KOPT-K1 (cell line): ENCODE measurements around the gene LYPD6.

Experiments used
- H3K27ac ChIP-seq: fragments of 200-600 bp; sonication (generic); 2 replicates; pipeline ENCODE4 v1.5.1; 2016; ENCODE audit warnings: antibody characterized with exemption, mild to moderate bottlenecking, low read depth, low read length; ENCODE audit not compliant: poor library complexity, severe bottlenecking
- H3K36me3 ChIP-seq: fragments of 200-600 bp; sonication (generic); 2 replicates; pipeline ENCODE4 v1.5.1; 2017; ENCODE audit warnings: antibody characterized with exemption, mild to moderate bottlenecking, low read length, moderate library complexity; ENCODE audit not compliant: insufficient read depth
- H3K9me3 ChIP-seq: fragments of 200-600 bp; sonication (generic); 2 replicates; pipeline ENCODE4 v1.5.1; 2017; ENCODE audit warnings: antibody characterized with exemption, low read length, mild to moderate bottlenecking; ENCODE audit not compliant: insufficient read depth, poor library complexity, severe bottlenecking

The LYPD6 gene

GRCh38 chr2:149442346-149442745, 112.0 kb downstream of the LYPD6 start:
- Histone ChIP-seq H3K9me3 (no peaks in the 10 kb centered on the region), H3K27ac (no peak overlapping the region), H3K36me3 (no peaks in the 10 kb centered on the region)

GRCh38 chr2:149443150-149443549, 112.8 kb downstream of the LYPD6 start:
- no peaks in the 10 kb centered on the region for H3K36me3 ChIP-seq
- H3K9me3 ChIP-seq = no peaks in the 10 kb centered on the region
- no peak overlapping the region for H3K27ac ChIP-seq

GRCh38 chr2:149446748-149447147, 116.4 kb downstream of the LYPD6 start:
- H3K36me3 ChIP-seq = no peaks in the 10 kb centered on the region
- no peaks in the 10 kb centered on the region for H3K9me3 ChIP-seq
- H3K27ac ChIP-seq = no peak overlapping the region

DNA sequence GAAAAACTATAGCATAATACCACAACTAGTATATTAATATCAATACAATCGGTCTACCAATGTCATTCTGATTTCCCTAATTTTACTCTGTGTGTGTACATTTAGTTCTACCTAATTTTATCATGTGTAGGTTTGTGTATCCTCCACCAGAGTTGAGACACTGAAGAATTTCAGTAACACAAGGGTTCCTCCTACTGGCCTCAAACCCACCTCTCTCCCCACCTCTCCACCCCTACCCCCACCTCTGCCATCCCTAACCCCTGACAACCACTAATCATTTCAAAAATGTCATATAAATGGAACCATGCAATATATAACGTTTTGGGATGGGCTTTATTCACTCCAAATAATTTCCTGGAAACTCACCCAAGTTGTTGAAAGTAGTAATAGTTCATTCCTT, 117.9 kb downstream of the LYPD6 start:
- Histone ChIP-seq H3K36me3 (no peaks in the 10 kb centered on the region), H3K9me3 (no peaks in the 10 kb centered on the region), H3K27ac (no peak overlapping the region)

GRCh38 chr2:149449017-149449416, 118.6 kb downstream of the LYPD6 start:
- no peaks in the 10 kb centered on the region for H3K36me3 ChIP-seq
- H3K27ac ChIP-seq = no peak overlapping the region
- no peaks in the 10 kb centered on the region for H3K9me3 ChIP-seq

DNA sequence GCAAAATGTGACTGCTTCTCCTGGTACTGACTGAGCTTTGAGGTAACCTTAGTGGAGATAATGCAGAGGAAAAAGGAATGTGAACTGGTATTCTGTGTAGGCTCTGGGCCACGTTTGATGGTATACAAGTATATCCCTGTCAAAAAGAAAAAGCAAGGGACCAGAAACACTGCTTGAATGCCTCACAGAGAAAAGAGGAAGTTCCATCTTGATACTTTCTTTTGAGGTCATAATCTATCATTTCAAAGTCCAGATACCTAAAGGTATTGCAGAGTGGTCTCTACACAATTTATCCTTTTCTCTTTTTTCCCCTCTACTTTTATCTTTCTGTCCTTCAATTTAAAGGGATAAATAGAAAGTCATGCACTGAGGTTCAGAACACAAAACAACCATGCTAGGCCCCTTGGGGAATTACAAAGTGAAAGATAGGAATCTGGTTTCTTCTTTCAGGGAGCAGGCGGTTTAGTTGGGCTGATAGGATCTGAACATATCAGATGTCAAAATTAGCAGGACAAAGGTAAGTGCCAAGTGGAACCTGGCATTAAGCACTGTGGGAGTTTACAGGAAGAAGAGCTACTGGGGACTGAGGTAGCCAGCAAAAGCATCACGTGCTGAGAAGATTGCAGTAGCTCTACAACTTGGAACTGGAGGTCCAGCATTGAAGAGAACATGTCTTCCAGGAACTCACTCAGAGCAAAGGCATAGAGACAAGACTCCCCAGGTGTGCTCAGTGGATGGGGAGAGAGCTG, 121.2 kb downstream of the LYPD6 start:
- H3K36me3 ChIP-seq = no peaks in the 10 kb centered on the region
- H3K9me3 ChIP-seq = no peaks in the 10 kb centered on the region
- H3K27ac ChIP-seq = no peak overlapping the region

DNA sequence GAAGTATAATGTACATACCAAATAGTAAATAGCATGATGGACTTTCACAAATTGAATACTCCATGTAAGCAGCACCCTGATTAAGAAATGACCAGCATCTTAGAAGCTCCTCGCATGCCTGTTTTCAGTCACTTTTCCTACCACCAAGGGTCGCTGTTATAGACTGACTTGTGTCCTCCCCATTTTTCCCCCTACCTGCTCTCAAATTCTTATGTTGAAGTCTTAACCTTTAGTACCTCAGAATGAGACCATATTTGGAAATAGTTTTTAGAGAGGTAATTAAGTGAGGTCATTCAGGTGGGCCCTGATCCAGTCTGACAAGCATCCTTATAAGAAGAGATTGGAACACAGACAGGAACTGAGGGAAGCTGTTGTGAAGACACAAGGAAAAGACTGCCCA, 125.9 kb downstream of the LYPD6 start:
- Histone ChIP-seq H3K27ac (no peak overlapping the region), H3K9me3 (no peaks in the 10 kb centered on the region)

DNA sequence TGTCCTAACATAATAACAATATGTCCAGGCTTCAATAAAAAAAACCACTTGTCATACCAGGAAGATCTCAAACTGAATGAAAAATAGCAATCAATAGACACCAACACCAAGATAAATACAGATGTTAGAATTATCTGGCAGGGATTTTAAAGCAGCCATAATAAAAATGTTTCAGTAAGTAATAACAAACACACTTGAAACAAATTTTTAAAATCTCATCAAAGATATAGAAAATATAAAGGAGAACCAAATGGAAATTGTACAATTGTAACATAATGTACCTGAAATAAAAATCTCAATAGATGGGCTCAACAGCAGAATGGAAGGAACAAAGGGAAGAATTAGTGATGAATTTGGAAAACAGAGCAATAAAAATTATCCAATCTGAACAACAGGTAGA, 128.1 kb downstream of the LYPD6 start:
- Histone ChIP-seq H3K36me3 (no peaks in the 10 kb centered on the region), H3K27ac (no peak overlapping the region), H3K9me3 (peaks cover 6% of the 10 kb centered on the region)

More for the DNA sequence above, 125.9 kb downstream of the LYPD6 start:
- H3K36me3 ChIP-seq = no peaks in the 10 kb centered on the region

- Histone ChIP-seq H3K9me3 (peaks cover 6% of the 10 kb centered on the region), H3K27ac (no peak overlapping the region), H3K36me3 (no peaks in the 10 kb centered on the region)
Observed at GRCh38 chr2:149463328-149464002, 133.1 kb downstream of the LYPD6 start.

GRCh38 chr2:149464396-149464795, 134.0 kb downstream of the LYPD6 start:
- H3K27ac ChIP-seq = no peak overlapping the region
- peaks cover 6% of the 10 kb centered on the region for H3K9me3 ChIP-seq
- H3K36me3 ChIP-seq = no peaks in the 10 kb centered on the region

DNA sequence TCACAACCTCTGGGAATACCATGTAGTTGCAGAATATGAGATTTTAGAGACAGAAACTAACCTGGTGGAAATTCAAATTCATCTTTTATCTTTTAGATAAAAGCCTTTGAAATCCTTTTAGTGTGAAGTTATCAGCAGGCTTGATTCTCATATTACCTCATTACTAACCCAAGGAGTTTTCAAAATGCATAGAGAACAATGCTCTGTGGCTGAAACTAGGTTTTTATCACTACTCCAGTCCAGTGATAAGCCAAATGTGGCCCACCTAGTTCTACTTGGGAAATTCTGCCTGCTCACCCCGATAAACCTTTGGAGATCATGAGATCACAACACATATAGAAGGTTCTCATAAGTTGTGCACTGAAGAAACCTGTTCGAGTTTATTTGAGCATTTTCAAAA, 135.5 kb downstream of the LYPD6 start:
- Histone ChIP-seq H3K27ac (no peak overlapping the region), H3K36me3 (no peaks in the 10 kb centered on the region)

DNA sequence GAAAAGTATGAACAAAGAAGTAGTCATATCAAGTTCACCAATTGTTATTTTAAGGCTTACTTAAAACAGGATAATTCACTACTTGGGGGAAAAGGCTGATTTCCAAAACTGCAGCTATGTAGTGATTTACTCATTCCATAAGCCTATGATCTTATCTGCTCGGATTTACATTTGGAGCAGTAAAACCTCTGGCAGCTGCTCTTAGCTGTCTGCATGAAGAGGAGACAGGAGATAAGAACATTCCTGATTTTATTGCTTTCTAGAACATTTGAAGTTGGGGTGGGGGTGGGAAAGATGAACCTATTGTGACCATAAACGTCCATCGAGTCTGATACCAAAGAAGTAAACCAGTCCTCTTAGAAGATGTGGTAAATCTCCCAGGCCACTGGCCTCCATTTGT, 136.2 kb downstream of the LYPD6 start:
- H3K36me3 ChIP-seq = no peaks in the 10 kb centered on the region
- peaks cover 5% of the 10 kb centered on the region for H3K9me3 ChIP-seq
- H3K27ac ChIP-seq = no peak overlapping the region

More for the DNA sequence above, 135.5 kb downstream of the LYPD6 start:
- peaks cover 6% of the 10 kb centered on the region for H3K9me3 ChIP-seq

DNA sequence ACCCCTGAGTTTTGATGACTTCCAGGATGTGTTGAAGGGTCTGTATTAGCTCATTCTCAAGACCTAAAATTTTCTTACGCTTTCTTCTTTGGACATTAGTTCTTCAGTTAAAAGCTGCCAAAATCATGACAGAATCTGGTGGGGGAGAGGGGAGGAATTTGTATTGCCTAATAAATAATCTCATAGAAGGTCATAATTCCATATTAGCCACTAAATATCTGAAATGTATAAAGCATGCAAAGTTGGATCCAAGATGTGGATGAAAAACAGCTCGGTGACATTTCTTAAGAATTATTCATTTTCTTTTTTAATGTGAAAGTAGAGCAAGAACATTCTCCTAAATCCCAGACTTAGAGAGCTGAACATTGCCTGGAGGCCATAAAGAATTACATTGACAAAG, 137.0 kb downstream of the LYPD6 start:
- H3K9me3 ChIP-seq = no peaks in the 10 kb centered on the region
- no peaks in the 10 kb centered on the region for H3K36me3 ChIP-seq
- no peak overlapping the region for H3K27ac ChIP-seq

- no peaks in the 10 kb centered on the region for H3K36me3 ChIP-seq
- no peak overlapping the region for H3K27ac ChIP-seq
- no peaks in the 10 kb centered on the region for H3K9me3 ChIP-seq
Observed at GRCh38 chr2:149468636-149469035, 138.2 kb downstream of the LYPD6 start.

GRCh38 chr2:149470046-149470445, 139.7 kb downstream of the LYPD6 start:
- Histone ChIP-seq H3K36me3 (no peaks in the 10 kb centered on the region), H3K27ac (no peak overlapping the region), H3K9me3 (no peaks in the 10 kb centered on the region)

DNA sequence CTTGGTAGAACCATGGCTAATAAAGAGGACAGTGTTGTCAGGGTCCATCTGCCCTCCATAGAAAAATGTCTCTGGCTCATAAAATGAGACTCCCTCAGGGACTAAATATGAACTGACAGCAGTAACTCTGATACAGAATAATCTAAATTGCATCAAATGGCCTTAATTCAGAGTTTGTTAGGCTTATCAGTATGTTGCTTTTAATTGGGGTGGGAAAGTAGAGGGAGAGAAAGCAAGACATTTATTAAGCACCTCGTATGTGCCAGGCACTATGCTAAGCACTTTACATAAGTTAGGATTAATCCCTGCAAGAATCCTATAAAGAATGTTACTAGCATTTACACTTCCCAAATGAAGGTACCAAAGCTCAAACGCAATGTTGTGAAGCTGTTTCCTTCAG, 142.0 kb downstream of the LYPD6 start:
- Histone ChIP-seq H3K9me3 (no peaks in the 10 kb centered on the region), H3K36me3 (no peaks in the 10 kb centered on the region), H3K27ac (no peak overlapping the region)
